ENCODE results near the gene LYRM9.
A peak's percentile ranks its signal among the peaks of the same experiment; 100 is the strongest.
"Not testable (repeated sequence)": the region's sequence is repeated elsewhere in the genome, so short reads cannot be mapped to it uniquely, and the experiment has no call there.

The LYRM9 gene

GRCh38 chr17:27892542-27892865 lies 661 bp downstream of the LYRM9 start:
- intact Hi-C loops (cut with DNase I; ENCODE audit: low total_unique reads), result loop anchor here (2.0 to 5.0 kb wide), 2 partner anchors 85 to 148 kb away; no protein-coding TSS in a partner anchor
- H3K27ac ChIP-seq, result peak overlapping the region; percentile 88 to 89
- peaks cover 0 to 3% of the 10 kb centered on the region in 2 donors for H3K27me3 ChIP-seq

GRCh38 chr17:27891841-27892240 lies 1.3 kb downstream of the LYRM9 start:
- H3K27me3 ChIP-seq, result no peaks in the 10 kb centered on the region
- no peak for DNase-seq
- intact Hi-C loops (cut with DNase I; ENCODE audit: low total_unique reads), result loop anchor here (2.0 to 5.0 kb wide), 2 partner anchors 85 to 149 kb away; no protein-coding TSS in a partner anchor
- no peaks in the 10 kb centered on the region for H3K36me3 ChIP-seq
- no peak overlapping the region for H3K27ac ChIP-seq
- TF ChIP-seq, protein P1, sequence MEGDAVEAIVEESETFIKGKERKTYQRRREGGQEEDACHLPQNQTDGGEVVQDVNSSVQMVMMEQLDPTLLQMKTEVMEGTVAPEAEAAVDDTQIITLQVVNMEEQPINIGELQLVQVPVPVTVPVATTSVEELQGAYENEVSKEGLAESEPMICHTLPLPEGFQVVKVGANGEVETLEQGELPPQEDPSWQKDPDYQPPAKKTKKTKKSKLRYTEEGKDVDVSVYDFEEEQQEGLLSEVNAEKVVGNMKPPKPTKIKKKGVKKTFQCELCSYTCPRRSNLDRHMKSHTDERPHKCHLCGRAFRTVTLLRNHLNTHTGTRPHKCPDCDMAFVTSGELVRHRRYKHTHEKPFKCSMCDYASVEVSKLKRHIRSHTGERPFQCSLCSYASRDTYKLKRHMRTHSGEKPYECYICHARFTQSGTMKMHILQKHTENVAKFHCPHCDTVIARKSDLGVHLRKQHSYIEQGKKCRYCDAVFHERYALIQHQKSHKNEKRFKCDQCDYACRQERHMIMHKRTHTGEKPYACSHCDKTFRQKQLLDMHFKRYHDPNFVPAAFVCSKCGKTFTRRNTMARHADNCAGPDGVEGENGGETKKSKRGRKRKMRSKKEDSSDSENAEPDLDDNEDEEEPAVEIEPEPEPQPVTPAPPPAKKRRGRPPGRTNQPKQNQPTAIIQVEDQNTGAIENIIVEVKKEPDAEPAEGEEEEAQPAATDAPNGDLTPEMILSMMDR (IDR thresholded peaks at IDR 0.05), result no peak
- peaks cover 0 to 27% (median 3%) of the 10 kb centered on the region in 4 donors for H3K4me1 ChIP-seq
- no peak overlapping the region for H3K4me3 ChIP-seq
- H3K9me3 ChIP-seq, result no peaks in the 10 kb centered on the region

More at GRCh38 chr17:27892542-27892865, 661 bp downstream of the LYRM9 start:
- DNase-seq, result no peak
- TF ChIP-seq, protein P1 (IDR thresholded peaks at IDR 0.05), result no peak
- no peaks in the 10 kb centered on the region for H3K9me3 ChIP-seq
- peak overlapping the region; percentile 85 to 87 for H3K4me3 ChIP-seq
- H3K36me3 ChIP-seq, result no peaks in the 10 kb centered on the region
- H3K4me1 ChIP-seq, result peaks cover 0 to 27% (median 3%) of the 10 kb centered on the region in 4 donors

- Histone ChIP-seq H3K9me3 (no peaks in the 10 kb centered on the region), H3K27me3 (no peaks in the 10 kb centered on the region), H3K27ac (no peak overlapping the region), H3K4me3 (no peak overlapping the region), H3K36me3 (no peaks in the 10 kb centered on the region), H3K4me1 (peaks cover 0 to 27% (median 3%) of the 10 kb centered on the region in 4 donors)
- DNase-seq, result no peak
- TF ChIP-seq, protein P1 (IDR thresholded peaks at IDR 0.05), result no peak
- intact Hi-C loops (cut with DNase I; ENCODE audit: low total_unique reads), result loop anchor here (5.0 kb wide), 1 partner anchor 82 kb away; no protein-coding TSS in a partner anchor
Measured at GRCh38 chr17:27889711-27890251, 3.4 kb downstream of the LYRM9 start.

- Histone ChIP-seq H3K27me3 (no peaks in the 10 kb centered on the region), H3K27ac (peak overlapping the region in 1 of 2 donors; percentile 29), H3K4me3 (no peak overlapping the region), H3K36me3 (no peaks in the 10 kb centered on the region), H3K4me1 (peaks cover 0 to 27% (median 3%) of the 10 kb centered on the region in 4 donors), H3K9me3 (no peaks in the 10 kb centered on the region)
- intact Hi-C loops (cut with DNase I; ENCODE audit: low total_unique reads), result no loop called here
- TF ChIP-seq, protein P1 (IDR thresholded peaks at IDR 0.05), result no peak
- no peak for DNase-seq
Measured at GRCh38 chr17:27888945-27889344, 4.2 kb downstream of the LYRM9 start.

- no peak for DNase-seq
- intact Hi-C loops (cut with DNase I; ENCODE audit: low total_unique reads), result no loop called here
- TF ChIP-seq, protein P1 (IDR thresholded peaks at IDR 0.05), result no peak
- Histone ChIP-seq H3K36me3 (no peaks in the 10 kb centered on the region), H3K4me3 (no peak overlapping the region), H3K9me3 (no peaks in the 10 kb centered on the region), H3K27ac (no peak overlapping the region), H3K27me3 (no peaks in the 10 kb centered on the region), H3K4me1 (peaks cover 0 to 27% (median 3%) of the 10 kb centered on the region in 4 donors)
Measured at GRCh38 chr17:27888067-27888466, 5.1 kb downstream of the LYRM9 start.

DNA sequence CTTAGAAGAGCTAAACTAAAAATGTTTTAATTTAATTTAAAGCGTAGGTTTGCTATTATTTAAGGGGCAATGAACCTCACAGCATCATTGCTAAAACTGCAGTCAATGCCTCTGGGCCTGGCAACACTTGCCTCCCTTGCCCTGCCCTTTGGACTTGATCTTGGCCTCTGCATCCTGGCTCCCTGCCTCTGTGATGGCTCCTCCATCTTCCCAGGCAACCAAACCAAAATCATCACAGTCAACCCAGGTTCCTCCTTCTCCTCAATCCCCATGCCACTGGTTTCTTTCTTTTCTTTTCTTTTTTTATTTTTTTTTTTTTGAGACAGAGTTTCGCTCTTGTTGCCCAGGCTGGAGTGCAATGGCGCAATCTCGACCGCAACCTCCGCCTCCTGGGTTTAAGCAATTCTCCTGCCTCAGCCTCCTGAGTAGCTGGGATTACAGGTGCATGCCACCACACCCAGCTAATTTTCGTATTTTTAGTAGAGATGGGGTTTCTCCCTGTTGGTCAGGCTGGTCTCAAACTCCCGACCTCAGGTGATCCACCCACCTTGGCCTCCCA lies 6.7 kb downstream of the LYRM9 start:
- H3K27me3 ChIP-seq; intact Hi-C loops (cut with DNase I; ENCODE audit: low total_unique reads); H3K27ac ChIP-seq; H3K4me3 ChIP-seq; H3K9me3 ChIP-seq; DNase-seq: not testable (repeated sequence)
- Histone ChIP-seq H3K4me1 (peaks cover 0 to 16% (median 3%) of the 10 kb centered on the region in 4 donors), H3K36me3 (peaks cover 0 to 12% (median 6%) of the 10 kb centered on the region in 3 donors)
